ENCODE data around the gene TWSG1.
"Not testable (repeated sequence)": the region's sequence is repeated elsewhere in the genome, so short reads cannot be mapped to it uniquely, and the experiment has no call there.

TWSG1 gene

GRCh38 chr18:9387891-9388290, 53.3 kb downstream of the TWSG1 start:
- DNase-seq (ENCODE audit: low read depth, low spot score) = no peak

- DNase-seq (ENCODE audit: low read depth, low spot score) = no peak
Measured at GRCh38 chr18:9389706-9390105, 55.1 kb downstream of the TWSG1 start.

- no peak for DNase-seq (ENCODE audit: low read depth, low spot score)
Measured at GRCh38 chr18:9392726-9393125, 58.2 kb downstream of the TWSG1 start.

GRCh38 chr18:9394046-9394445, 59.5 kb downstream of the TWSG1 start:
- DNase-seq (ENCODE audit: low read depth, low spot score) = no peak

GRCh38 chr18:9400197-9400596, 65.6 kb downstream of the TWSG1 start:
- DNase-seq (ENCODE audit: low read depth, low spot score) = no peak

GRCh38 chr18:9401176-9401575, 66.6 kb downstream of the TWSG1 start:
- no peak for DNase-seq (ENCODE audit: low read depth, low spot score)

- not testable (repeated sequence) for DNase-seq (ENCODE audit: low read depth, low spot score)
Measured at GRCh38 chr18:9402358-9403007, 67.9 kb downstream of the TWSG1 start.

GRCh38 chr18:9403795-9404564, 69.4 kb downstream of the TWSG1 start:
- DNase-seq (ENCODE audit: low read depth, low spot score) = no peak

- DNase-seq (ENCODE audit: low read depth, low spot score) = no peak
Measured at GRCh38 chr18:9404565-9405060, 70.0 kb downstream of the TWSG1 start.

GRCh38 chr18:9405130-9405529, 70.6 kb downstream of the TWSG1 start:
- DNase-seq (ENCODE audit: low read depth, low spot score) = no peak

- no peak for DNase-seq (ENCODE audit: low read depth, low spot score)
Measured at GRCh38 chr18:9405977-9406376, 71.4 kb downstream of the TWSG1 start.

GRCh38 chr18:9410515-9410914, 75.9 kb downstream of the TWSG1 start:
- no peak for DNase-seq (ENCODE audit: low read depth, low spot score)

- DNase-seq (ENCODE audit: low read depth, low spot score) = no peak
Measured at GRCh38 chr18:9413576-9413975, 79.0 kb downstream of the TWSG1 start.

GRCh38 chr18:9416563-9417072, 82.0 kb downstream of the TWSG1 start:
- DNase-seq (ENCODE audit: low read depth, low spot score) = no peak

GRCh38 chr18:9417073-9417851, 82.7 kb downstream of the TWSG1 start:
- DNase-seq (ENCODE audit: low read depth, low spot score) = peak; percentile 94

GRCh38 chr18:9418047-9418690, 83.6 kb downstream of the TWSG1 start:
- no peak for DNase-seq (ENCODE audit: low read depth, low spot score)

GRCh38 chr18:9419956-9420631, 85.5 kb downstream of the TWSG1 start:
- no peak for DNase-seq (ENCODE audit: low read depth, low spot score)

GRCh38 chr18:9421096-9421900, 86.7 kb downstream of the TWSG1 start:
- DNase-seq (ENCODE audit: low read depth, low spot score) = no peak

- no peak for DNase-seq (ENCODE audit: low read depth, low spot score)
Measured at GRCh38 chr18:9421901-9422327, 87.3 kb downstream of the TWSG1 start.

Measured in astrocyte of the hippocampus (primary cell).